GM18867 (cell line): Measurements from ENCODE around the gene MYH15.

ENCODE experiments used
- ATAC-seq: cut with Tn5 transposase; IDR thresholded peaks from one replicate; pipeline ENCODE4 v1.9.1; 2021; ENCODE audit warnings: mild to moderate bottlenecking, moderate library complexity; ENCODE audit not compliant: unreplicated experiment

Gene MYH15

DNA sequence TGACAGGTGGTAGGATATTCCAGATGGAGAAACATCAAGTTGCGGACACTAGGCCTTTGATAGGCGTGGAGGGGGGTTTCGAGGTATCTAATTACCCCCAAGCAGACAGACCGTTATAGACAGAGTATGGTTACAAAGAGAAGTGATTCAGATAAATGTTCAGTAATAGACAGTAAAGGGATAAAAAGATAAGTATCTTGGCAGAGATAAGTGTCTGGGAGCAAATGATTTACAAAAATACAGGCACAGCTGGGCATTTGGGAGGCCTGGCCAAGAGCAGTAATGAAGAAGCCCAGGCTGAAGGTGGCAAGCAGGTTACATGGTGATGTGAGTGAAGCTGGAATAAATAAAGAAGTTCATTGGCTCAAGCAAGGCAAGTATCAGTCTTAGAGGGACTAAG, 659 bp upstream of the MYH15 start:
- no peak for ATAC-seq

DNA sequence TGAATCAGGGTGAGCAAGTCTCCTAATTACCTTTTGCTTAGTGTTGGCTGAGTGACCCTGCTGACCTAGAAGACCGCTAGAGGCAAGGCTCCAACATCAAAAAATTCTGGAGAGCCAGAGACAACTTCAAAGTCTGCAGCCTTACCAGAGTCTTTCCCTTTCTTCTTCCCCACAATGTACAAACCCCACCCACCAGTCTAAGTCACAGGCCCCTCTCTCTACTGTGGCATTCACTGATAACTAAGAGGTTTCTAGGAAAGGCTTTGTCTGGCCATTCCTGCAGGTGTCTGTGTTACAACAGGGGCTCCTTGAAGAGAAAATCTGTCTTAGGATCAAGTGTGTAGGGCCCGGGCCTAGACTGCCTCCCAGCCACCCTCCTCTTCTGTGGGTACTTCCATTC, 525 bp downstream of the MYH15 start:
- no peak for ATAC-seq

DNA sequence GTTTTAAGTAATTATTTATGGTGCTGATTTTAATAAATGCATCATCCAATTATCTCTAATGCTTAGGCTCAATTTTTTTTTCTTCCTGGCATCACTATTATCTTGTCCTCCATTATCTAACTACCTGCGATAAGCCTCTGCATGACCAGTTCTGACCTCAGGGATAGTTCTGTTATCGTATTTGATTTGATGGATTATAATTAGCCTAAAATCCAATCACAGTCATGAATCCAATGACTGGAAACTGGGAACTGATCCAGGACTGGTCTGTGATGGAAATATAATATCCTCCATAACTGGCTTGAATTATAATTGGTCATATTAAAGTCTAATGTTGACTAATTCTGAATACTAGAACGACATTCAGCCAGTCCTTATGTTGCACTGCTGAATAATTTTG, 1.1 kb downstream of the MYH15 start:
- no peak for ATAC-seq

DNA sequence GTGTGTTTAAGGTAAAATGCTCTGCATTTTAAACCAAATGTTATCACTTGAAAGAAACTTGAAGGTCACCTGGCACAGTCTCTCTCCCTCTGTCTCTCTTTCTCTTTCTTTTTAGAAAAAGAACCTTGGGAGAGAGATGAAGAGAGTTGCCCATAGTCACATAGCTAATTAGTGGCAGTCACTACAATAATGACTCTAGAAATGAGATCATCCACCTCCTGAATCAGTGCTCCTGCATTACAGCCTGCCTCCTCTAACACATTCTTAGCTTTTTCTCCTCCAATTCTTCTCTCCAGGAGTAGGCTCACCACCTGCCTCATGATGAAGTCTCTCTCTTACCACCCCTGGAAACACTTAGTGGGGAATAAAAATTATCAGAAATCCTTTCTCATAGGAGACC, 2.5 kb downstream of the MYH15 start:
- no peak for ATAC-seq

DNA sequence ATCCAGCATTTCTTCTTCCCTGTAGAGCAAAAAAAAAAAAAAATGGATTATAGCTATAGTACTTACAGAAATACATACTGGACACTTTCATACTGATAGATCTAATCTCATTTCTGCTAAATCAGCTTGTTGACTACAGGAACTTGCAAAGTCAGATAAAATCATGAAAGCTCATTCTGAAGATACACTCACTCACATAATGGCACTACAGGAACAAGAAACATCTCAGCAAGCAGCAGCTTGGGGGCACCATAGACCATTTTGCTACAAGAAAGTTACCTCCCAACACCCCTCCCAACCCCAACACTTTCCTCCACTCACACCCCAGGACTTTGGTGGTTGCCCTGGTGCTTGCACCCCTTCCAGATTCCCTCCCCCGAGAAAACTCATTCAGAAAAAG, 4.6 kb downstream of the MYH15 start:
- no peak for ATAC-seq

DNA sequence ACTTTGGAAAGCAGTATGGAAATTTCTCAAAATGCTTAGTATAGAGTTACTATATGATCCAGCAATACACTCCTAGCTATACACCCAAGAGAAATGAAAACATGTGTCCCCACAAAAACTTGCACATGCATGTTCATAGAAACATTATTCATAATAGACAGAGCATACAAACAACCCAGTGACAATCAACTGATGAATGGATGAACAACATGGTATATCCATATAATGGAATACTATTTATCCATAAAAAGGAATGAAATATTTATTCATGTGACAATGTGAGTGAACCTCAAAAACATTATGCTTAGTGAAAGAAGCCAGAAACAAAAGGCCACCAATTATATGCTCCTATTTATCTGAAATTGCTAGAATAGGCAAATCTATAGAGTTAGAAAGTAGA, 6.7 kb downstream of the MYH15 start:
- ATAC-seq, result no peak

DNA sequence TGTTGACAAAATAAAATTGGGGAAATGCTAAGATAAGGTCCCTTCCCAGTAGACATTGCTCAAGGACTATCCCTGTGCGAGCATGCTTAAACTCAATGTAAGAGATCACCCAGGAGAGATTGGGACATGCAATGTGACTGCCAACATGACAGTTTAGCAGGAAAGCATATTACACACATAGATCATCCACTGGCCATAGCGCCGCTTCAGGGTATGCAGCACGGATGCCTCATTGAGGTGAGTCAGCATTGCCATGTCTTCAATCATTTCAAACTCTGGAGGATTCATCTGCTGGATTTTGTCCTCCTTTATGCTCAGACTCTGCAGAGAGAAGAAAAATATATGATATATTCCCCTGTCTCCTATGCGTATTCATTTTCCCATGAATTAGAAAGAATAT, 8.9 kb downstream of the MYH15 start:
- no peak for ATAC-seq

DNA sequence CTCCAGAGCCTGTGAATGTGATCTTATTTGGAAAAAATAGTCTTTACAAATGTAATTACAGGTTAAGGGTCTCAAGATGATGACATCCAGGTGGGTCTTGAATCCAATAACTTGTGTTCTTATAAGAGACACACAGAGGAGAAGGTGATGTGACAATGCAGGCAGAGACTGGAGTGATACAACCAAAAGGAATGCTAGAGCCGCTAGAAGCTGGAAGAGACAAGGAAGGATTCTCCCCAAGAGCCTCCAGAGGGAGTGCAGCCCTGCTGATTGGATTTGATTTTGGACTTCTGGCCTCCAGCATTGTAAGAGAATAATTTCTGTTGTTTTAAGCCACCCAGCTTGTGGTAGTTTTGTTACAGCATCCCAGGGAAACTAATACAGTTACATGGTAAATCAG, 9.7 kb downstream of the MYH15 start:
- ATAC-seq, result no peak

DNA sequence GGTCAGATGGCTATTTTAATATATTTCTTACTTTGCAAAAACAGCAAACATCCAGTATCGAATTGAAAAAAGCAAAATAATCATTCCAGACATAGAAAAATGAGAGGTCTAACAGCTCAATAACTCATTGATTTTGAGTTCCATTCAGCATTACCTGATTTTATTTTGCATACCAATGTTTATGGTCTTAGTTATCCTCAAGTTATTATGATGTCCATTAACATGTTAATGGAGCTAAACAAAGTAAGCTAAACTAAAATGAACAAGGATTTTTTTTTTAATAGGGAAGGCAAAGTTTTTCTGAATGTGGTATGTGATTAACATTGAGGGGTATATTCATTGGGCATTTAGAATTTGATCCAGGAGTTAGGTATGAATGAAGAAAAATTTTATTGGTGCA, 13.1 kb downstream of the MYH15 start:
- no peak for ATAC-seq

DNA sequence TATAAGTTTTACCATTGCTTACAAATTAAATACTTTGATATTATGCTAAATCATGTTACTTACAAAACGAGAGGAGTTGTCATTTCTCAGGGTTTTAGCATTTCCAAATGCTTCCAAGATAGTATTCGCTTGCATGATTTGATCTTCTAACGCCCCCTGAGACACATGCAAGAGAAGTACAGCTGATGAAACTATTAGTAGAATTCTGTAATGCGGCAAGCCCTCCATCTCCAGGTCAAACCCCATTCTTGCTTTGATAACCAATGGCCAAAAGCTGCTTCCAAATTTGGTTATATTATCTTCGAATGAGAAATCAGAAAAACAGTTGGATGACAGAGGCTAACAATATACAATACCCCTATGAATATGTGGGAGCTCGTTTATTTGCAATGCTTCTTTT, 14.7 kb downstream of the MYH15 start:
- no peak for ATAC-seq

DNA sequence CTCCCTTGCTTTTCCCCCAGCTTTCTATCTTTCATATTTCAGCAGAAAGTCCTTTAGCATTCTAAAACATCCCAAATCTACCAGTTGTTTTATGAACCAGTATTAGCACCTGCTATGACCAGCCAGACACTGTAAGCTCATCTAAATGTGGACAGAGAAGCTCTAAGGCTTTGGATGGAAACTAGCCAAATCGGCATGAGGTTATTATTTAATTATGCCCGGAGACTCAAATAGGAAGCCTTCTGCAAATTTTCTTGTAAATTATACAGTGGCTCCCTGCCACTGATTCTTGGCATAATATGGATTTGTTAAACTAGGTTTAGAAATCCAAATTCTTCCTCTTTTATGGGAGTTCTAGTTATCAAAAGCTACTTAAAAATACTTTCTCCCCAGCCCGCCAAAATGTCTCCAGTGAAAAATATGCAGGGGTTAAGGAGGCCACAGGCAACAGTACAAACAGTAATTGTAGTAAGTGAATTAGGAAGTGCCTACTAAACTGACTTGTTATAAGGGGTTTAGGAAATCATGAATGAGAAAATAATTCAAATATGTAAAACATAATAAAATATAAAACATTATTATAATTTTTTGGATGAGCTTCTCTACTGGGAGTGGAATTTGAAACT, 15.4 kb downstream of the MYH15 start:
- no peak for ATAC-seq

DNA sequence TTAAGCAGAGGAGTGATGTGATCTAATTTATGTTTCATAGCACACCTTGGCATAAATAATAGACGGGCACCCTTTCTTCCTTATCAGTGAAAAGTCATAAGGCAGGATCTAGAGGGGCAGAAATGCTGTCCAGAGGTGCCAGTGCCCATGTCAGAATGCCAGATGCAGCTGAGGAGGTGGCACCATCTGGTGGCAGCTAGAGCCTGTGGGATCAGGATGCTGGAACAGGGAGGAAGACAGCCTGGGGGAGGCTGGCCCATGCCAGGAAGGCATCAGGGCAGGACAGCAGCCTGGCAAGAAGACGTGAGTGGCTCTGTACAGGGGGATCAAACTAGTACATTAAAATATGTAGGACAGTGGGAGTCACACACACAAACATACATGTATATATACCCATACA, 16.5 kb downstream of the MYH15 start:
- no peak for ATAC-seq

DNA sequence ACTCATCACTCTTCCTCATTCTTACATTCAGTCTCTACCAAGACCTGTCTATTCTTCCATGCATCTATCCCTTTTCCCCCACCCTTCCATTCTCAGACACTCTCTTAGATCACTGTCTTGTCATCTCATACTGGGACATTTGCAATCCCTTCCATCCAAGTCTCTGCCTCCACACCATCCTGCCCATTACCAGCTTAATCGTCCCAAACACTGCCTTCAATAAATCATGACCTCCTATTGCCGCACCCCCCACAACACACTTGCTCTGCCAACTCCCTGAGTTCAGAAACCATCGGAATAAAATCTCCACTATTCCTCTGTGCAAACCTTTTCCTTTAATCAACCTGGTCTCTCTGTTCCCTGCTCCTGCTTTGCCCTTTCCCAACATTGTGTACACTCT, 18.9 kb downstream of the MYH15 start:
- no peak for ATAC-seq

DNA sequence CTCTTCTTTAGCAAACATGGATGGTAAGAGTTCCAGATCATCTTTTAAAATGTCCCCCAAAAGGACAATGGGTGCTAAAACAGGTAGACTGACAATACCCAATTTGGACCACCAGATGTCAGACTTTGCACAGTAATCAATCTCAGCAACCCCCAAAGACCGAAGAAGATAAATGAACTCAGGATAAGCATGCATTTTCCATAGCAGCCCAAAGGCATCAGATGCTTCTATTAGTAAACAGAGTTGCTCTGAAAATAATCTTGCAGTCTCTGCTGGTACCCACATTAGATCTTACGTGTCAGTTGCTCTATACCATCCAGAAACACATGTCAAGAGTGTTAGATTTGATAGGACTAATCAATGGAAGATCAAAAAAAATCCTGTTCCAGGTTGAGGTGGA, 20.6 kb downstream of the MYH15 start:
- ATAC-seq, result no peak

DNA sequence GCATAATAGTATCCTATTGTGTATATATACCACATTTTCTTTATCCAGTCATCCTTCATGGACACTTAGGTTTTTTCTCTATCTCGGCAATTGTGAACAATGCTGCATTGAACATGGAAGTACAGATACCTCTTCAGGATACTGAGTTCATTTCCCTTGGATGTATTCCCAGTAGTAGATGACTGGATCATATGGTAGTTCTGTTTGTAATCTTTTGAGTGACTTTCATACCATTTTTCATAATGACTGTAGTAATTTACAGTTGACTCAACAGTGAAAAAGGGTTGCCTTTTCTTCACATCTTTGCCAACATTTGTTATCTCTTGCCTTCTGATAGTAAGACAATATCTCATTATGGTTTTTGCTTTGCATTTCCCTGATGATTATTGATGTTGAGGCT, 21.8 kb downstream of the MYH15 start:
- ATAC-seq, result no peak

DNA sequence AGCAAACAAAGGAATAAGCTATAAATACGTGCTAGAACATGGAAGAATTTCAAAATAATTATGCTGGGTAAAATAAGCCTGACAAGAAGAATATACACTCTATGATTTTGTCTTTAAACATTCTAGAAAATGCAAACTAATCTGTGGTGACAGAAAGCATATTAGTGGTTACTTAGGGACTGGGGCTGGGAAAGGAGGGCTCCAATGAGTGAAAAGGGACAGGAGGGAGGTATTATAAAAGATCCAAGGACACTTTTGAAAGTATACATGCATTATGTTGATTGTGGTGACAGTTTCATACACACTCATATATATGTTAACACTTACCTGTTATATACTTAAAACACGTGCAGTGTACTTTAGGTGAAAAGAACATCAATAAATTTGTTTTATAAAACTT, 23.0 kb downstream of the MYH15 start:
- no peak for ATAC-seq

DNA sequence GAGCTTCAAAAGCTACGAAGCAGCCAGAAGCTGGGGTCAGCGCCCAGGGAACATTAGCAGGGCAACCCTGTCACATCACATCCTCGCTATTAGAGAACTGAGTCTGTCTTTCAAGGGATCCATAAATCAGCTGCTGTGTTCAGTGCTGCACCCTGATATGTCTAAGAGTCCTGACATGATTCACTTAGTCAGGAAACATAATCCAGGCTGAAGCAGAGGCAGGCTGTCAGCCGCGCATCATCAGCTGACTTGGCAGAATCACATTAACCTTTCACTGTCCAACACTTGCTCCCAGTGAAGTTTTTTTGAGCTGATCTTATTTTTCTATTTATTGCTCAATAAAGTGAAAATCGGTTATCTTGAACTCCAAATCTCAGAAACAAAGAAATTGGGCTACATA, 23.5 kb downstream of the MYH15 start:
- ATAC-seq, result no peak

DNA sequence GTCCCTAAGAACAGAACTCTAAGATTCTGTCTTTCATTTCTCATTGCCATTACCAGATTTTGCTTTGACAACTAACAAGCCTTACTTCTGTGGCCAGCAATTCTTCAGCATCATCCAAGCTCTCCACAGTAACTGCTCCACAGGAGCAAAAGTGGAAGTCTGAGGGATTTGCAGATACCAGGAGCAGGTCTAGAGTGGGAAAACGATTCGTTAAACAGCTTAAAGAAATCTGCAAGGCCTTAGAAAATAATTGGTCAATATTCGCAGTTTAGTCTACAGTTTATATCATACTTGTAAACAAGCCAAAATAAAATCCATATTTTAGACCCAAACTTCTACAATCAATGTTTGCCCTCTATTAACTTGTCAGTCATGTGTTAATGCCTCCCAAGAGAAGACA, 24.1 kb downstream of the MYH15 start:
- ATAC-seq, result no peak

DNA sequence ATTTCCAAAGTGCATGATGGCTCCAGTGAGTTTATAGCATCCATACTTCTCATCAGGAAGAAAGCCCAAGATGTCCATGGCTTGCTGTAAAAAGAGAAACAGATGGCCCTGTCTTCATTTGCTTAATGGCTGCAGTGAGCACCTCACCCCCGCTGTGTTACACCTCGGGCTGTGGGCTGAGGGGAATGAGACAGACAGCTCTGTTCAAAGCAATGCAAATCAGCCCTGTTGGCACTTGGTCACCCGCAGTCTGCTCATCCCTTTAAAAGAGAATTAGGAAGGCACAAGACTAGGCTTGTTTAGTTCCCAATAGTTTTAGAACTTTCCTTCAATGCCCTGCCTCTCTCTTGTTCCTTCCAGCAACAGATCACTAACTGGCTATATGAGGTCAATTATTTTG, 25.2 kb downstream of the MYH15 start:
- ATAC-seq, result peak; percentile 76

DNA sequence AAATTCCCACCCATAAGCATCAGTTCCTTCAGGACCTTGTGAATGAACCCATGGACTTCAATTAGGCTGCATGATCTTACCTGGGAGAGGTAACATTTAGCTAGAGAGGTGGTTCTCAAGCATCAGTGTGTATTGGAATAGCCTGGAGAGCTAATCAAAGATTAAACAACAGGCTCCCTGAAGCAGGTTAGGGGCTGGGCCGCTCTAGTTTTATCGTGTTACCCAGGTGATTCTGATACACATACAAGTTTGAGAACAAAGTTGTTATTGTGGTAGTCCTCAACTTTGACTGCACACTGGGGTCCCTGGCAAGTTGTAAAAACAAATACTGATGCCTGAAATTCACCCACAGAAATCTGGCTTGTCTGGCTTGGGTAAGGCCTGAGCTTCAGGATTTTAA, 31.2 kb downstream of the MYH15 start:
- no peak for ATAC-seq

DNA sequence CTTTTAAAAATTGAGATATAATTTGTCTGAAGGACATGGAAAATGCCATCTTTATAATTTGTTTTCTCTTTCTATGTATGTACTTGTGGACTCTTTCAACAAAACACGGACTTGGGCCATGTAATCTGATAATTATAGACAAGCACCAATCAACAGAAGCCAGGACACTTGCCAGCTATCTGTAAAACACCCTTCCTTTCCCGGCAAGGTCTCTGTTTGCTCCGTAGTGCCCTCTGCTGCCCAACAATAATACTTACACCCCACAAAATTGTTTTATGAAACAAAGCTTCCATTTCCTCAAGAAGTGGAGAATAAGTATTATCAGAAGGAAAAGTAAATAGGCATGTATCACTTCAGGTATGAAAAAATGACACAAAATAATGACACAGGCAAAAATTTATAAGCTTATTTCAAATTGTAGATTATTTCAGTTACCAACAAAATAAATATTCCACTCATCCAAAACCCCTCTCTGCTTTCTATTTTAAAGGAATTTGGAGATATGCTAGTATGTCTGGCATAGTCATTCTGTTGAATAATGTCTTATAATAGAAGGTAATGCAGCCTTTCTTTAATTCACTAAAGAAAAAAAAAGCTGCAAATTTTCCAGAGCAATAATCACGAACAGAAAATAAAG, 32.8 kb downstream of the MYH15 start:
- ATAC-seq, result peak; percentile 82

DNA sequence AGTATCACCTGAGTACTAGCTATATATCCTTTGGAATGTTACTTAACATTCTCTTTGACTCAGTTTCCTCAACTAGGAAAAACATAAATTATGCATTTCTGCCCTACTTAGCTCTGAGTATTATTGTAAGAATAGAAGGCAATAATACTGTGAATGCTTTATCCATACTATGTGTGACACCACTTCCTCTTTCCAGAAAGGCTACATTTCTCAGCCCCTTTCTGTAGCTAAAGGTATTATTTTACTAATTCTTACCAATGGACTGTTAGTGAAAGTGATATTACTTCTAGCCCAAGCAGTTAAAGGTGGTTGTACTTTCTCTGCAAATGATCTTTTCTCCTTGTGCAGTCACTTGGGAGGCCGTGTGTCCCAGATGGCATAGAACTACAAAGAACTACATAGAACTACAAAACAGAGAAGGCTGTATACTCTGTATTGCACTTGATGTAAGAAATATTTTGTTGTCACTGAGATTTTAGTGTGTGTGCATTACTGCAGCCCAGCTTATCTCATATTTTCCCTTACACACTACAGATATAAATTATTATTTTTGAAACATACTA, 35.1 kb downstream of the MYH15 start:
- no peak for ATAC-seq

DNA sequence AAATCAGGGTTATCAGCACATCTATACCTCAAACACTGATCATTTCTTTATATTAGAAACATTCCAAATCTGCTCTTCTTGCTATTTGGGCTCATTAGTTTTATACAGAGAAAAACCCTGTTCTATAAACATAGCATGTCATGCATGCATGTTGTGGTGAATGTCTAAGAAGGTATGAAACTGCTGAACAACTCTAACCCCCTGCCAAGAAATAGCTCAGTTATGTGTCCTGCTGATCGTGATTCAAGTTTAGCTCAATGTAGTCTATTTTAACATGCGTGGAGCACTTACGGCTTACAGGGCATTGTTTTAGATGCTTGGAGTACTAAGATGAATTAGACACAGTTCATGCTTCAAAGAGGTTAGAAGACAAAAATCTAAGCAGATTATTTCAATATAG, 35.8 kb downstream of the MYH15 start:
- ATAC-seq, result no peak
